Activated naive CD4-positive, alpha-beta T cell treated with anti-CD3 and anti-CD28 coated beads, Interleukin-2, amount 50 U/mL, for 24 hours (primary cell): ENCODE results near the gene LARP4B.

Source experiments
- H3K27ac Mint-ChIP-seq: one replicate; pipeline ENCODE4 v1.8.0; 2021; ENCODE audit warnings: mild to moderate bottlenecking, mixed read lengths
- H3K27me3 Mint-ChIP-seq: one replicate; pipeline ENCODE4 v1.8.0; 2021; ENCODE audit warnings: mixed read lengths
- H3K36me3 Mint-ChIP-seq: one replicate; pipeline ENCODE4 v1.8.0; 2021; ENCODE audit warnings: mixed read lengths
- H3K4me1 Mint-ChIP-seq: one replicate; pipeline ENCODE4 v1.8.0; 2021; ENCODE audit warnings: mixed read lengths
- H3K4me3 Mint-ChIP-seq: one replicate; pipeline ENCODE4 v1.8.0; 2021; ENCODE audit warnings: mild to moderate bottlenecking, mixed read lengths
- H3K9me3 Mint-ChIP-seq: one replicate; pipeline ENCODE4 v1.8.0; 2021; ENCODE audit warnings: mixed read lengths

LARP4B gene

GRCh38 chr10:845526-845925 is 86.0 kb downstream of the LARP4B start:
- Mint-ChIP-seq H3K4me1 (peaks cover 52% of the 10 kb centered on the region), H3K9me3 (peaks cover 2% of the 10 kb centered on the region), H3K4me3 (no peak overlapping the region), H3K27ac (peak overlapping the region; percentile 56), H3K27me3 (no peaks in the 10 kb centered on the region), H3K36me3 (peaks cover 22% of the 10 kb centered on the region)

DNA sequence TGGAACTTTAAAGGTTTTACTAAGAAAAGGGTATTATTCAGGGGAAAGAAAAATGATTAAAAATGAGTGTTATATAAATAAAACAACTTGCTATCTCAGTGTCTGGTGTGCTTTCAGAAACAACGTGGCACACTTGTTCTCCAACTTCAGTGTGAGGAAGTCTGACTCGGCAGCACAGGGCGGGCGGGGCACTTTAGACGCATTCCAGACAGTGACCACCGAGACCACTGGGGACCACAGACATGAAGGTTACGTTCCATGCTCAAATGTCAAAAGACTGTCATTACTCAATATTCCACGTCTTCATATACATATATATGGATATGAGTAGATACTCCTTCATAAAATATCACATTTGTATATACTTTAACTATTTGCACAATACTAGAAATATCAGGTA is 87.0 kb downstream of the LARP4B start:
- no peak overlapping the region for H3K4me3 Mint-ChIP-seq
- H3K9me3 Mint-ChIP-seq: no peaks in the 10 kb centered on the region
- H3K27me3 Mint-ChIP-seq: no peaks in the 10 kb centered on the region
- peaks cover 45% of the 10 kb centered on the region for H3K4me1 Mint-ChIP-seq
- no peak overlapping the region for H3K27ac Mint-ChIP-seq
- H3K36me3 Mint-ChIP-seq: peaks cover 14% of the 10 kb centered on the region

- Mint-ChIP-seq H3K9me3 (no peaks in the 10 kb centered on the region), H3K4me1 (peaks cover 39% of the 10 kb centered on the region), H3K36me3 (peaks cover 10% of the 10 kb centered on the region), H3K27ac (no peak overlapping the region), H3K4me3 (no peak overlapping the region), H3K27me3 (no peaks in the 10 kb centered on the region)
These were observed 87.8 kb downstream of the LARP4B start for GRCh38 chr10:843703-844102.

DNA sequence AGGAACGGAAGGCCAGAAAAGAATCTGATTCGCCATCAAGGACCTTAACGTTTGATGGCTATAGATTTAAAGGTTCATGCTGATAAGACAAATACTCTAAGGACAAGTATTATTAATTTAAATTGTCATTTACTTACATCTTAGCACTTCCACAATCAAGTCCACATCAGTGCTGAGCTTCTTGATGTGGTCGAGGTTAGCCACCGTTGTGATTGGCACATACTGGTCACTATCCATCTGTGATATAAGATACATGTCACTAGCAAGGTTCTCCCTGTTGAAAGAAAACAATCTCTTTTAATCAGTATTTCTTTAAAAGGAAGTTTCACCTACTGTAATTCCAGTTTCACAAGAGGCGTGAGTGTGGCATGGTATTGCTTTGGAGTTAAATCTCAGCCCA is 88.7 kb downstream of the LARP4B start:
- H3K4me3 Mint-ChIP-seq: no peak overlapping the region
- H3K27ac Mint-ChIP-seq: no peak overlapping the region
- no peaks in the 10 kb centered on the region for H3K27me3 Mint-ChIP-seq
- H3K9me3 Mint-ChIP-seq: no peaks in the 10 kb centered on the region
- peaks cover 38% of the 10 kb centered on the region for H3K4me1 Mint-ChIP-seq
- peaks cover 8% of the 10 kb centered on the region for H3K36me3 Mint-ChIP-seq

DNA sequence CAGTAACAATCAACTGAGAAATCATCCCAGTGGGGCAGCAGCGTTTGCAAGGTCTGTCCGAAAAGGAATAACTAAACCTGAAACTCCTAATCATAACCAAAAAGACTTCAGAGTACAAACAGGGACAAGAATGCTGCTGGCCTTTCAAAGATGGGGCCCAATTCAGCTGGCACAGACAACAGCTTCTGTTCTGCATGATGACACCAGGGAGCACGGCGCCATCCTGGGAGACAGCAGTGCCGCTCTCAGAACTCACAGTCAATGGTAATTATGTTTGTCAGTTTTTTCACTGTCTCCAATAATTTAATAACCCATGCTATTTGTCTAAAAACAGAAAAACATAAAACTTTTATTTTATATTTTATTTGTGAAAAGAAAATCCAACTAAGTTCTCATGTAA is 90.0 kb downstream of the LARP4B start:
- no peaks in the 10 kb centered on the region for H3K9me3 Mint-ChIP-seq
- H3K4me3 Mint-ChIP-seq: no peak overlapping the region
- peaks cover 33% of the 10 kb centered on the region for H3K4me1 Mint-ChIP-seq
- no peak overlapping the region for H3K27ac Mint-ChIP-seq
- no peaks in the 10 kb centered on the region for H3K27me3 Mint-ChIP-seq
- peaks cover 8% of the 10 kb centered on the region for H3K36me3 Mint-ChIP-seq

GRCh38 chr10:839550-840205 is 91.8 kb downstream of the LARP4B start:
- Mint-ChIP-seq H3K9me3 (no peaks in the 10 kb centered on the region), H3K36me3 (peaks cover 11% of the 10 kb centered on the region), H3K4me3 (no peak overlapping the region)

DNA sequence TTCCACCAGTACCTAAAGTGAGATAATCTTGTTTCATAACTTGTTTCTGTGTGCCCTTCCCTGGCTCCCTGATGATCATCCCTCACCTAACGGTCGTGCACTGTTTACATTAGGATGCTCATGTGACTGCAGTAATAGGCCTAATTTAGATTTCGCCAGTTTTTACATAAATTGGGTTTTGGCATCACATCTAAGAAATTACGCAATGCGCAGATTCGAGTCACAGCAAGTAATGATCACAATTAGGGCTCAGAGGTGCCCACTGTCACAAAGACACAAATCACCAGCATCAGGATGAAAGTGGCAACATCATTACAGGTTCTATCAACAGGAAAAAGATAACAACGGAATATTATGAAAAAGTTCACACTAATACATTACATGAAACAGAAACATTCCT is 94.7 kb downstream of the LARP4B start:
- no peaks in the 10 kb centered on the region for H3K9me3 Mint-ChIP-seq
- no peak overlapping the region for H3K4me3 Mint-ChIP-seq
- H3K27ac Mint-ChIP-seq: no peak overlapping the region
- peaks cover 16% of the 10 kb centered on the region for H3K4me1 Mint-ChIP-seq
- H3K36me3 Mint-ChIP-seq: peaks cover 24% of the 10 kb centered on the region
- no peaks in the 10 kb centered on the region for H3K27me3 Mint-ChIP-seq

More at GRCh38 chr10:839550-840205, 91.8 kb downstream of the LARP4B start:
- H3K4me1 Mint-ChIP-seq: peaks cover 16% of the 10 kb centered on the region
- H3K27me3 Mint-ChIP-seq: no peaks in the 10 kb centered on the region
- no peak overlapping the region for H3K27ac Mint-ChIP-seq

DNA sequence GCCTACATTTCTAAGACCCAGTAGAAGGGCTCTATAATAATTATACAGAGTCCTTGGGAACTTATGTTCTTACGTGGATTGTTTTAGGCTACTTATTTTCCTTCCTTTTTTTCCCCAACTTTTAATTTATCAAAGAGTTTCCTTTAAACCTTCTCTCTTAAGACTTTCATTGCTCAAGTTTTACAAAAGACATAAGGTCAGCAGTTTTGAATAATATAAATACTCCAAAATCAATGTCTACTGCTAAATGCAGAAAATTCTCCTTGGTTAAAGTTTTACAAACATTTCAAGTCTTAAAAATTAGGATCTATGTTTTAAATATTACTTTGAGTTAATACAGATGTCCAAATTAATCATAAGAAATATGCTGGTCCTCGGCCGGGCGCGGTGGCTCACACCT is 97.0 kb downstream of the LARP4B start:
- Mint-ChIP-seq H3K9me3 (no peaks in the 10 kb centered on the region), H3K36me3 (peaks cover 28% of the 10 kb centered on the region), H3K4me1 (peaks cover 16% of the 10 kb centered on the region), H3K4me3 (no peak overlapping the region), H3K27me3 (no peaks in the 10 kb centered on the region), H3K27ac (no peak overlapping the region)

DNA sequence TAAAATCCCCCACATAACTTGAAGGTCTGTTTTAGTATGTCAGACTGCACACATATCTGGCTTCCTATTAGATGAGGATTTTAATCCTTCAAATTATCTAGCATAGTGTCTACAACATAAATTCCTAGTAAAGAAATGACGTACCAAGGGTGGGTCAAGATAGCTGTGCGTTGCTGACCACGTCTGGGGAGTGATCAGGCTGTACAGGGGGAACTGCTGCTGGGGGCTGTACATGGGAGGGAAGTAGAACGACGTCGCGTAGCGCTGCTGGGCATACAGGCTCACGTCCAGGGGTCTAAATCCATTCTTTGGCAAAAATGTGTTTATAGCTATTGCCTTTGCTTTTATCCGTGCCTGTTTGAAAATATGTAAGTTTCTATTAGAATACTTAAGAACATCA is 102.3 kb downstream of the LARP4B start:
- Mint-ChIP-seq H3K9me3 (no peaks in the 10 kb centered on the region), H3K4me1 (no peaks in the 10 kb centered on the region), H3K27ac (peak overlapping the region; percentile 61), H3K4me3 (no peak overlapping the region), H3K36me3 (peaks cover 28% of the 10 kb centered on the region), H3K27me3 (no peaks in the 10 kb centered on the region)

GRCh38 chr10:828191-828590 is 103.3 kb downstream of the LARP4B start:
- Mint-ChIP-seq H3K4me3 (no peak overlapping the region), H3K27me3 (no peaks in the 10 kb centered on the region), H3K36me3 (peaks cover 25% of the 10 kb centered on the region), H3K27ac (no peak overlapping the region), H3K9me3 (no peaks in the 10 kb centered on the region), H3K4me1 (peaks cover 7% of the 10 kb centered on the region)

DNA sequence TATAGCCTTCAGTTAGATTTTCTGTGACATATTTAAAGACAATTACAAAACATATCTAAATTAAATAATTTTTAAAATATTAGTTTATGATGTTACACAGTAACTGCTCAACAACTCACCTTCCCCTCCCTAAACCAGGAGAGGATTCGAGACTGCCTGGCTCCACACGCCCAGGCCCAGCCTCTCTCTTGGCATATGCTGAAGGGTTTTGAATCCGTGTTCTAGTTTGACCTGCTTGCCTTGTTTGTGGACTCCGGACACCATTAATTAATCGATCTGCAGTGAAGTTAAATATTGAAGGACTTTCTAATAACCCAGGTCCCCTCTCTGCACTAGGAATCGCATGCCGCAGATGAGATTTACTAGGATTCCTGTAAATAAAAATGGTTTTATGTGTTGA is 106.6 kb downstream of the LARP4B start:
- H3K27me3 Mint-ChIP-seq: no peaks in the 10 kb centered on the region
- no peak overlapping the region for H3K4me3 Mint-ChIP-seq
- peaks cover 16% of the 10 kb centered on the region for H3K4me1 Mint-ChIP-seq
- no peak overlapping the region for H3K27ac Mint-ChIP-seq
- peaks cover 11% of the 10 kb centered on the region for H3K36me3 Mint-ChIP-seq
- no peaks in the 10 kb centered on the region for H3K9me3 Mint-ChIP-seq

- no peak overlapping the region for H3K27ac Mint-ChIP-seq
- H3K4me3 Mint-ChIP-seq: no peak overlapping the region
- no peaks in the 10 kb centered on the region for H3K9me3 Mint-ChIP-seq
- peaks cover 11% of the 10 kb centered on the region for H3K36me3 Mint-ChIP-seq
- H3K4me1 Mint-ChIP-seq: peaks cover 16% of the 10 kb centered on the region
- no peaks in the 10 kb centered on the region for H3K27me3 Mint-ChIP-seq
These were observed 107.0 kb downstream of the LARP4B start for GRCh38 chr10:824497-824896.

- Mint-ChIP-seq H3K4me1 (peaks cover 16% of the 10 kb centered on the region), H3K4me3 (no peak overlapping the region)
These were observed 108.7 kb downstream of the LARP4B start for GRCh38 chr10:822661-823367.

GRCh38 chr10:822197-822596 is 109.3 kb downstream of the LARP4B start:
- H3K36me3 Mint-ChIP-seq: peaks cover 8% of the 10 kb centered on the region
- no peak overlapping the region for H3K27ac Mint-ChIP-seq
- H3K27me3 Mint-ChIP-seq: no peaks in the 10 kb centered on the region
- H3K9me3 Mint-ChIP-seq: no peaks in the 10 kb centered on the region
- H3K4me1 Mint-ChIP-seq: peaks cover 16% of the 10 kb centered on the region
- no peak overlapping the region for H3K4me3 Mint-ChIP-seq

More at GRCh38 chr10:822661-823367, 108.7 kb downstream of the LARP4B start:
- Mint-ChIP-seq H3K9me3 (no peaks in the 10 kb centered on the region), H3K36me3 (peaks cover 8% of the 10 kb centered on the region), H3K27me3 (no peaks in the 10 kb centered on the region), H3K27ac (no peak overlapping the region)

GRCh38 chr10:821322-821721 is 110.2 kb downstream of the LARP4B start:
- no peak overlapping the region for H3K4me3 Mint-ChIP-seq
- peak overlapping the region; percentile 68 for H3K27ac Mint-ChIP-seq
- peaks cover 7% of the 10 kb centered on the region for H3K36me3 Mint-ChIP-seq
- H3K9me3 Mint-ChIP-seq: no peaks in the 10 kb centered on the region
- peaks cover 16% of the 10 kb centered on the region for H3K4me1 Mint-ChIP-seq
- no peaks in the 10 kb centered on the region for H3K27me3 Mint-ChIP-seq

GRCh38 chr10:819816-820215 is 111.7 kb downstream of the LARP4B start:
- H3K27me3 Mint-ChIP-seq: no peaks in the 10 kb centered on the region
- no peaks in the 10 kb centered on the region for H3K9me3 Mint-ChIP-seq
- H3K4me1 Mint-ChIP-seq: peaks cover 16% of the 10 kb centered on the region
- H3K36me3 Mint-ChIP-seq: peaks cover 8% of the 10 kb centered on the region
- H3K4me3 Mint-ChIP-seq: no peak overlapping the region
- no peak overlapping the region for H3K27ac Mint-ChIP-seq
